LNCAP (cell line): Measurements from ENCODE around the gene DZIP1L.
A peak's percentile ranks its signal among the peaks of the same experiment; 100 is the strongest.

Experiments used
- TF ChIP-seq, protein P1 (sequence below): fragments of 450-650 bp; IDR thresholded peaks from 2 replicates; pipeline ENCODE4 v1.5.1; 2017; ENCODE audit warnings: mild to moderate bottlenecking

The DZIP1L gene

DNA sequence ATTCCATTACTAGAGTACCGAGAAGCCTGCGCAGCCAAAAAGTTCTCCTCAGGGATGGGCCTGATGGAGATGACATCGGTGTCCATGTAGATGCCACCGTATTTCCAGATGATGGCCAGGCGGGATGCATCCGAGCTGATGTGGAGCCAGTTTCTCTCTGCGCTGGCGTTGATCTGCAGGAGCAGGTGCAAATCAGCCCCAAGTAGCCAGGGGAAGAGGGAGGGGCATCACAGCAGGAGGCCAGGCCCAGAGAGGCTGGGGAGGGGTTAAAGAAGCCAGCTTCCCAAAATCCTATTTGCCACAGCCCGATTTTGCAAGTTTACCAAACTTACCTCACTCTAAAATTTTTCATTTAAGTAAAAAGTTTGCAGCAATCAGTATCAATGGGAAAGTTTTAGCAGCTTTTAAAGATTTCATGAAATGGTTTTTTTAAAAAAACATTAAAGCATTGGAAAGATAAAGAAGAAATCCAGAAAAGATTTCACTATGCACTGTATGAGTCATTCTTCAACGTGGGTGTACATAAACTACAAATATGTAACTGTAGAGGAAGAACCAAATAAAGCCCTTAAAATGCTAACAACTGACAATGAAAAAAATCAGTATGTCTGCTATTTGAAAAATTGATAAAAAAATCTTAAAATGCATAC is 9.4 kb upstream of the DZIP1L start:
- TF ChIP-seq, protein P1, sequence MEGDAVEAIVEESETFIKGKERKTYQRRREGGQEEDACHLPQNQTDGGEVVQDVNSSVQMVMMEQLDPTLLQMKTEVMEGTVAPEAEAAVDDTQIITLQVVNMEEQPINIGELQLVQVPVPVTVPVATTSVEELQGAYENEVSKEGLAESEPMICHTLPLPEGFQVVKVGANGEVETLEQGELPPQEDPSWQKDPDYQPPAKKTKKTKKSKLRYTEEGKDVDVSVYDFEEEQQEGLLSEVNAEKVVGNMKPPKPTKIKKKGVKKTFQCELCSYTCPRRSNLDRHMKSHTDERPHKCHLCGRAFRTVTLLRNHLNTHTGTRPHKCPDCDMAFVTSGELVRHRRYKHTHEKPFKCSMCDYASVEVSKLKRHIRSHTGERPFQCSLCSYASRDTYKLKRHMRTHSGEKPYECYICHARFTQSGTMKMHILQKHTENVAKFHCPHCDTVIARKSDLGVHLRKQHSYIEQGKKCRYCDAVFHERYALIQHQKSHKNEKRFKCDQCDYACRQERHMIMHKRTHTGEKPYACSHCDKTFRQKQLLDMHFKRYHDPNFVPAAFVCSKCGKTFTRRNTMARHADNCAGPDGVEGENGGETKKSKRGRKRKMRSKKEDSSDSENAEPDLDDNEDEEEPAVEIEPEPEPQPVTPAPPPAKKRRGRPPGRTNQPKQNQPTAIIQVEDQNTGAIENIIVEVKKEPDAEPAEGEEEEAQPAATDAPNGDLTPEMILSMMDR: no peak

DNA sequence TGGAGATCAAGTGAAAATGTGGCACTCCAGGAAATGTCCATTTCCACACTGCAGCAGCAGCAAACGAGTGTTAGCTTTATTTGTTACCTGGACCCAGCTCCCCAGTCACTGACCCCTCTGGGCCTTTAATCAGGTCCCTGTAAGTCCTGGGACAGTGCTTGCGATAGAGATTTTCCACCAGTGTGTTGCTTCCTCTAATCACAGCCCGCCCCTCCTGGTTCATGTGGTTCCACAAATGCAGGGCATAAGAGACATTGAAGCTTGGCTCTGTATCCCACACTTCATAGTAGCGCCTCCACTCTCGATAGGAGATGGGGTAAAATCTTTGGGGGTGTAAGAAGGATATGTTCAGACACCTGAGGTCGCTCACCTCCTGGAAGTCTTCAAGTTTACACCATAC is 8.8 kb upstream of the DZIP1L start:
- TF ChIP-seq, protein P1: no peak

DNA sequence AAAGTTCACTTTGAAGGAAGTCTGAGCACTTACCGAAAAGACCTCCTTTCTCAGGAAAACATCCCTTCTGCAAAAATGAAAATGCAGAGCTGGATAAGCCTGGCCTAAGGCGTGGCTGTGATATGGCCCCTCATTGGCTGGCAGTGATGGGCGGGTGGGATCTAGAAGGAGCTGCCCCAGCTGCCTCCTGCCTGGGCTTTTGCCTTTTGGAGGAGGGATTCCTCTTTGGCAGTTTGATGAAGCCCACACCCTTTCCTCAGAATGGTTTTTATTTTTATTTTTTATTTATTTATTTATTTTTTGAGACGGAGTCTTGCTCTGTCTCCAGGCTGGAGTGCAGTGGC is 4.0 kb upstream of the DZIP1L start:
- TF ChIP-seq, protein P1: no peak

DNA sequence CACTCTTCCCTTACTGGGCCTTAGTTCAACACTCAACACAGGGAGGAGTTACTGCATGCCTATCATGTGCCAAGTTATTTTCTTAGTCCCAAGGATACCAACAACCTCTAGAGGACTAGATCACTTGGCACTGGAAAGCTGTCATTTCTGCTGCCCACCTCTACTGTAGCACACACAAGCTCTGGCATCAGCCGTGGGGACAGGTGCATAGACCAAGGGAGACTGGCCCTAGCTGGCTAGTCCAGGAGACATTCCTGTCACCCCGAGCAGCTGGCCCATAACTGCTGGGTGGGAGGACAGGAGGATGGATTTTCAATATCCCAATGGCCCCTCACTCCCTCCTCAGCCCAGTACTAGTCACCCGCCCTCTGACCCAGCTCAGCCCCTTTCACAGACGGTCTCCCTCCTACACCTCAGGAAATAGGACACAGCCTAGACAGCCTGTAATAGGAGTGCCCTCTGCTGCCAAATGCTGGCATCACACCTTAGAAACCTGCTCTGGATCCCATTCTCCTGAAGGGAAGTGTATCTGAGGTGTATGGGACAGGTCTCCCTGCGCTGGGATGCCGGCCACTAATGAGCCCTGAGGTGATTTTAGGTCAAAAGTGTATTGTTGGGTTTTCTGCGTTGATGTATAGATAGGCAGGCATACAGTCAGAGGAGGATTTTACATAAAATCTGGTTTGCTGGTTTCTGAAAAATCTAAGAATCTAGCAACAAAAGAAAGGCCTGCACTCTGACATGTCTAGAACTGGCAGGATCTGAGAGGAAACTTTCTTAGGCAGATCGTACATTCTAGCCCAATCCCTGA is 3.4 kb upstream of the DZIP1L start:
- TF ChIP-seq, protein P1: peak; percentile 85

DNA sequence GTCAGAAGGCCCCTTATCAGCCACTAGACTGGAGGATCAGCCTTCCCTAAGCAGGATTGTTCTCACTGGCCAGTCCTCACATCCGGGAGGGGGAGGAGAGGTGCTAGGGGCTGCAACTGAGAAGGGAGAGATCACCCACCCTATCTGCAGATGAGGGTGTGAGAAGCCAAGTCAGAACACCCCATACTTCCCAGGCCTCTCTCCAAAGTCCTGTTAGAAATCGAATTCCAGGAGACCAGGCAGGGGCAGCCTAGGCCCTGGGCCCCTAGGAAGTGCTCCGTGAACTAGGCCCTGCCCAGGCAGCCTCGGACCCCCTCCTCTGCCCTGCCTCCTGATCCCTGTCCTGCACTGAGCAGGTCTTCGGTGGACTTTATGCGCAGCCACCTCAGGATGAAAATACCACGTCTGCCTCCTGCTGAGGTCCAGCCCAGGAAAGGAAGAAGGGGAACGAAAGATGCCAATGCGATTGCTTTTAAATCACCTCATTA is 933 bp downstream of the DZIP1L start:
- TF ChIP-seq, protein P1: no peak

DNA sequence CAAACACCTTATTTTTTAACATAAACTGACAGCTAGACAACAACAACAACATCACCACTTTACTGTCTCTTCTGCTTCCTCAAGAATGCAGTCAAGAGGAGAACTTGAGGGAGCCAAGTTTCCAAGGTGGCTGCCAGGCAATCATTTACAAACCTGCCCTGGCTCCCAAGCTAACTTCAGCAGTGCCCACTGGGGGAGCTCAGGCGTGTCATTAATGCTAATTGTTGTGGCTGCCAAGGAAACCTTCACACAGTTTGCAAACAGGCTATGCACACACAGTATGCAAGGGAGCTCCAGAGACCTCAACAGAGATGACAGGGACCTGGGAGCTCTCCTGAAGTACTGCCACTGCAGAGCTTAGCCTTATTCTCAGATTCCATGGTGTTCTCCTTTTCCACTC is 2.1 kb downstream of the DZIP1L start:
- TF ChIP-seq, protein P1: no peak

DNA sequence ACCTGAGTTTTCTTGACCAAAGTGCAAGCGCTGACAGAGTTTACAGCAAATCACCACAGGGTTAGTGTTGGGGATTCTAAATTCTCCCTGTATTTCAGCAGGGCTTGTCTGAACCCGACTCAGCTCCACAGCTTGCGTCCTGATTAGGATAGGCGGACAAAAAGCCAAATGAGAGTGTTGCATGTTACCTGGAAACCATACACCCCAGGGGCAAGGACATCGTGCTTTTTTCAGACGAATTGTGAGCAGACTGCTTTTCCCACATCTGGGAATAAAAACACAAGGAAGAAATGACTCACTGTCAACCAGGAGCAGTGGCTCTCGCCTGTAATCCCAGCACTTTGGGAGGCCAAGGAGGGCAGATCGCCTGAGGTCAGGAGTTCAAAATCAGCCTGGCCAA is 3.0 kb downstream of the DZIP1L start:
- TF ChIP-seq, protein P1: no peak
